HCT116 (cell line): ENCODE measurements around the gene TMPRSS11E. TPM values are rescaled to one million over a fixed set of nuclear protein-coding genes. Genes with fewer than 3 reads are reported as not detected.

Experiments
- ATAC-seq: fragments of 200-7000 bp; cut with Tn5 transposase; 2 replicates; pipeline ENCODE4 v1.9.1; 2020; ENCODE audit warnings: mild to moderate bottlenecking, moderate library complexity
- BruUV-seq: library from RNA; stranded (reverse); fragments of 400-500 nt; replicated peaks from 2 replicates; lab custom pipeline; 2021; lab: Mats Ljungman, UMichigan
- CTCF ChIA-PET: fragments of 300-600 bp; sonication (Branson Sonifier 250); formaldehyde crosslinking; loops from one replicate; lab custom pipeline; 2021; ENCODE audit warnings: antibody characterized with exemption; lab: Charles Lee
- POLR2A ChIA-PET: fragments of 300-600, 350-600 bp; sonication (Branson Sonifier 250); formaldehyde crosslinking; loops from one replicate; lab custom pipeline; 2021; ENCODE audit warnings: antibody characterized with exemption; lab: Charles Lee
- RAD21 ChIA-PET, 2 experiments: fragments of 300-600 bp; sonication (Branson Sonifier 250); formaldehyde crosslinking; loops; one replicate each; lab custom pipeline; 2023; ENCODE audit warnings: low total read pairs in 2 of 2; ENCODE audit not compliant: uncharacterized antibody in 2 of 2, unreplicated experiment in 2 of 2, low non-redundant PET in 1 of 2; lab: Charles Lee
- DNase-seq: peaks from one replicate; pipeline ENCODE4 v3.0.0-alpha.2; 2010; ENCODE audit warnings: low read depth, low spot score
- H2AFZ ChIP-seq: fragments of 200-600 bp; shearing (Covaris generic), sonication (generic); 2 replicates; pipeline ENCODE4 v1.6.1; 2017; ENCODE audit warnings: low read depth, mixed run types, mixed read lengths, antibody characterized with exemption, low read length; ENCODE audit not compliant: poor library complexity, severe bottlenecking
- H3K27ac ChIP-seq: 2 replicates; pipeline ENCODE4 v1.5.1; 2012; ENCODE audit warnings: low read depth, low read length
- H3K27me3 ChIP-seq: fragments of 200-600 bp; sonication (generic); 2 replicates; pipeline ENCODE4 v1.6.1; 2016; ENCODE audit warnings: mixed run types, low read length, mixed read lengths; ENCODE audit not compliant: insufficient read depth
- H3K36me3 ChIP-seq, 2 experiments: fragments of 200-500 bp in 1 of 2; fragments of 200-600 bp in 1 of 2; sonication (Bioruptor generic) in 1 of 2; sonication (generic) in 1 of 2; 2 replicates each; pipeline versions ENCODE4 v1.5.1 to v1.6.1; 2014 to 2016; ENCODE audit warnings: low read length in 2 of 2, inconsistent platforms in 1 of 2, mixed read lengths in 1 of 2, mixed run types in 1 of 2; ENCODE audit not compliant: insufficient read depth in 2 of 2, control insufficient read depth in 1 of 2
- H3K4me1 ChIP-seq, 2 experiments: fragments of 200-600 bp in 1 of 2; sonication (generic) in 1 of 2; 2 replicates each; pipeline versions ENCODE4 v1.5.1 to v1.6.1; 2012 to 2017; ENCODE audit warnings: low read length in 2 of 2, inconsistent platforms in 1 of 2, mild to moderate bottlenecking in 1 of 2, mixed read lengths in 1 of 2, mixed run types in 1 of 2, moderate library complexity in 1 of 2; ENCODE audit not compliant: insufficient read depth in 2 of 2, control insufficient read depth in 1 of 2
- H3K4me2 ChIP-seq: fragments of 200-600 bp; sonication (generic); 2 replicates; pipeline ENCODE4 v1.6.1; 2017; ENCODE audit warnings: mixed run types, low read length, mixed read lengths
- H3K4me3 ChIP-seq, 2 experiments: fragments of 200-600 bp in 1 of 2; sonication (generic) in 1 of 2; replicated peaks in 1 of 2; 2 replicates each; pipeline ENCODE4 v1.5.1; 2011 to 2016; ENCODE audit warnings: low read length in 2 of 2, control low read depth in 1 of 2, low read depth in 1 of 2, mild to moderate bottlenecking in 1 of 2, mixed read lengths in 1 of 2, mixed run types in 1 of 2
- H3K79me2 ChIP-seq: fragments of 200-600 bp; sonication (generic); 2 replicates; pipeline ENCODE4 v1.6.1; 2017; ENCODE audit warnings: mild to moderate bottlenecking, mixed run types, low read length, moderate library complexity, mixed read lengths; ENCODE audit not compliant: insufficient read depth
- H3K9ac ChIP-seq: fragments of 200-600 bp; sonication (generic); 2 replicates; pipeline ENCODE4 v1.6.1; 2016; ENCODE audit warnings: low read length, mixed read lengths
- H3K9me2 ChIP-seq: fragments of 200-600 bp; sonication (generic), shearing (Covaris generic); 2 replicates; pipeline ENCODE4 v1.6.1; 2017; ENCODE audit warnings: mixed run types, mild to moderate bottlenecking, moderate library complexity; ENCODE audit not compliant: insufficient read depth
- H3K9me3 ChIP-seq, 2 experiments: fragments of 200-500 bp in 1 of 2; fragments of 200-600 bp in 1 of 2; sonication (Bioruptor generic) in 1 of 2; sonication (generic) in 1 of 2; 2 replicates each; pipeline ENCODE4 v1.6.1; 2014 to 2017; ENCODE audit warnings: low read length in 2 of 2, mixed read lengths in 2 of 2, inconsistent platforms in 1 of 2, low read depth in 1 of 2, mild to moderate bottlenecking in 1 of 2, mixed run types in 1 of 2, moderate library complexity in 1 of 2; ENCODE audit not compliant: control insufficient read depth in 1 of 2, insufficient read depth in 1 of 2
- H4K20me1 ChIP-seq: fragments of 200-600 bp; sonication (generic), shearing (Covaris generic); 2 replicates; pipeline ENCODE4 v1.6.1; 2017; ENCODE audit warnings: mixed run types, mild to moderate bottlenecking, moderate library complexity; ENCODE audit not compliant: insufficient read depth
- CBX3 ChIP-seq: IDR thresholded peaks from 2 replicates; pipeline ENCODE4 v1.6.1; 2012; ENCODE audit warnings: low read depth
- EGR1 ChIP-seq: IDR thresholded peaks from 2 replicates; pipeline ENCODE4 v1.6.1; 2012; ENCODE audit warnings: low read depth
- ELF1 ChIP-seq: IDR thresholded peaks from 2 replicates; pipeline ENCODE4 v1.6.1; 2012; ENCODE audit warnings: low read depth, borderline replicate concordance
- EZH2 ChIP-seq: fragments of 200-600 bp; sonication (generic); IDR thresholded peaks from 2 replicates; pipeline ENCODE4 v1.6.1; 2017; ENCODE audit warnings: antibody characterized with exemption, mixed run types
- EZH2phosphoT487 ChIP-seq: fragments of 200-600 bp; IDR thresholded peaks from 2 replicates; pipeline ENCODE4 v1.6.1; 2018; ENCODE audit warnings: antibody characterized with exemption, borderline replicate concordance
- FOSL1 ChIP-seq: IDR thresholded peaks from 2 replicates; pipeline ENCODE4 v1.6.1; 2012; ENCODE audit warnings: low read depth
- MAX ChIP-seq: IDR thresholded peaks from 2 replicates; pipeline ENCODE4 v1.6.1; 2012
- POLR2AphosphoS5 ChIP-seq: IDR thresholded peaks from 2 replicates; pipeline ENCODE4 v1.6.1; 2011; ENCODE audit warnings: mild to moderate bottlenecking, low read depth, low read length, moderate library complexity
- SIN3A ChIP-seq: IDR thresholded peaks from 2 replicates; pipeline ENCODE4 v1.6.1; 2012; ENCODE audit warnings: low read depth
- SRF ChIP-seq: IDR thresholded peaks from 2 replicates; pipeline ENCODE4 v1.6.1; 2012; ENCODE audit warnings: low read depth
- TCF7L2 ChIP-seq: IDR thresholded peaks from 2 replicates; pipeline ENCODE4 v1.7.0; 2011; ENCODE audit warnings: borderline replicate concordance, inconsistent platforms; ENCODE audit not compliant: insufficient read depth, insufficient read length; ENCODE audit errors: extremely low read depth
- ZBTB33 ChIP-seq: IDR thresholded peaks from 2 replicates; pipeline ENCODE4 v1.6.1; 2011; ENCODE audit warnings: mild to moderate bottlenecking, low read length, moderate library complexity; ENCODE audit not compliant: insufficient replicate concordance; ENCODE audit errors: extremely low read depth
- intact Hi-C: fragments of 100-400 bp; cut with micrococcal nuclease; formaldehyde crosslinking; loops from 2 replicates; pipeline ENCODE4 v1.10.0; 2022
- total RNA-seq: library from RNA; stranded (reverse); gene quantifications from one replicate; pipeline ENCODE4 v1.2.1, GENCODE V29; 2021; ENCODE audit not compliant: unreplicated experiment
- TF ChIP-seq, protein P1 (sequence below): IDR thresholded peaks from 2 replicates; pipeline ENCODE4 v1.6.1; 2012

The TMPRSS11E gene
- total RNA-seq, 1 experiment from 2014 or later = not detected

GRCh38 chr4:68460085-68460484 is 12.8 kb downstream of the TMPRSS11E start:
- Histone ChIP-seq H3K79me2 (no peaks in the 10 kb centered on the region), H3K9me2 (no peaks in the 10 kb centered on the region), H3K4me3 (no peak overlapping the region), H4K20me1 (no peaks in the 10 kb centered on the region), H3K9ac (no peak overlapping the region), H3K9me3 (no peaks in the 10 kb centered on the region), H3K27me3 (no peaks in the 10 kb centered on the region), H3K4me2 (no peak overlapping the region), H3K4me1 (peaks cover 0 to 2% of the 10 kb centered on the region in 2 experiments; a peak in 2 of 4 replicates), H2AFZ (no peak overlapping the region), H3K27ac (no peak overlapping the region), H3K36me3 (no peaks in the 10 kb centered on the region)
- CTCF ChIA-PET = no interaction called here
- POLR2A ChIA-PET = no interaction called here
- DNase-seq (no peak), ATAC-seq (no peak)
- no peak for TF ChIP-seq ELF1
- TF ChIP-seq EZH2phosphoT487 = no peak
- TF ChIP-seq CBX3 = no peak
- TF ChIP-seq EGR1 = no peak
- TF ChIP-seq ZBTB33 = no peak
- no peak for TF ChIP-seq TCF7L2
- TF ChIP-seq, protein P1, sequence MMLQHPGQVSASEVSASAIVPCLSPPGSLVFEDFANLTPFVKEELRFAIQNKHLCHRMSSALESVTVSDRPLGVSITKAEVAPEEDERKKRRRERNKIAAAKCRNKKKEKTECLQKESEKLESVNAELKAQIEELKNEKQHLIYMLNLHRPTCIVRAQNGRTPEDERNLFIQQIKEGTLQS = no peak
- BruUV-seq = no TSS peak
- RAD21 ChIA-PET = no interaction called here
- intact Hi-C loops = no loop called here

DNA sequence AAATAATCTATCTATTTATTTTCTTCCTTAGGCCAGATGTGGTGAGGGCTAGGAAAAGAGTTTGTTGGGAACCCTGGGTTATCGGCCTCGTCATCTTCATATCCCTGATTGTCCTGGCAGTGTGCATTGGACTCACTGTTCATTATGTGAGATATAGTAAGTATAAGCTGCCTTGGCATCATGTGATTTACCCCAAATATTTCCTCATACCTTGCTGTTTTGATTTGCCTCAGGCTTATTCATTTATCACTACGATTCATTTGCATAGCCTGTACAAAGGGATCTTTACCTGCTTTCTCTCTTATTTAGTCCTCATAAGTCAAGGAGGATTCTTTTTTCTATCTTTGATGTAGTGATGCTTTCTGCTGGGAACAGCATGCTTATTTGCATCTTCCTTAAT is 14.5 kb downstream of the TMPRSS11E start:
- H3K27me3 ChIP-seq = no peaks in the 10 kb centered on the region
- H3K79me2 ChIP-seq = no peaks in the 10 kb centered on the region
- ChIA-PET POLR2A (no interaction called here), CTCF (no interaction called here), RAD21 (no interaction called here)
- H3K4me3 ChIP-seq = no peak overlapping the region
- H4K20me1 ChIP-seq = no peaks in the 10 kb centered on the region
- H3K4me2 ChIP-seq = no peak overlapping the region
- H3K9me2 ChIP-seq = no peaks in the 10 kb centered on the region
- H3K36me3 ChIP-seq = no peaks in the 10 kb centered on the region
- H2AFZ ChIP-seq = no peak overlapping the region
- ATAC-seq (no peak), DNase-seq (no peak)
- H3K9me3 ChIP-seq = no peaks in the 10 kb centered on the region
- BruUV-seq = no TSS peak
- H3K27ac ChIP-seq = no peak overlapping the region
- intact Hi-C loops = no loop called here
- peaks cover 0 to 19% of the 10 kb centered on the region in 2 experiments; a peak in 2 of 4 replicates for H3K4me1 ChIP-seq
- H3K9ac ChIP-seq = no peak overlapping the region
- no peak for TF ChIP-seq EZH2
- TF ChIP-seq SRF = no peak
- TF ChIP-seq SIN3A = no peak
- TF ChIP-seq, protein P1 = no peak
- no peak for TF ChIP-seq TCF7L2
- TF ChIP-seq FOSL1 = no peak
- no peak for TF ChIP-seq ZBTB33
- TF ChIP-seq POLR2AphosphoS5 = no peak
- no peak for TF ChIP-seq ELF1
- TF ChIP-seq MAX = no peak
- TF ChIP-seq EZH2phosphoT487 = no peak
